ENCODE data around the gene EXT2. TPM values are rescaled to one million over a fixed set of nuclear protein-coding genes. Genes with fewer than 3 reads are reported as not detected.
A peak's percentile ranks its signal among the peaks of the same experiment; 100 is the strongest.

Gene EXT2
- total RNA-seq, 2 donors from 2014 or later, result 23.3 to 24.3 TPM

DNA sequence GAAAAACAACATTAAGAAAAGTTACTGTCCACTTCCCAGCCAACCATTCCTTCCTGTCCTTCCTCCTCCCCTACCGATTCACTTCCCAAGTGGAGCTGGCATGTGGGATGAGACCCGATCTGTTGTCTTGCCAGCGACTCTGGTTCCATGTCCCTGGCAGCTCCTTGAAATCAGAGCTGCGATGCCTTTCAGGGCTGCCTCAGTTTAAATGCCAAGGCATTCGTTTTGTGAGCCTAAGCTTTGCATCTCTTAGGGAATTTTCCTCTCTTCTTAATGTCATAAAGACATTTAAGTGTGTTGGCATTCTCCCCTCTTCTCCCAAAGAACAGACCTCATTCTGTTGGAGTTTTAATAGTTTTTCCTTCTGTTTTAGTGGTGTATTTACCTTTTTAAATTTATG lies 98.4 kb downstream of the EXT2 start:
- no peak for DNase-seq (ENCODE audit: low spot score in 2 of 2)
- Mint-ChIP-seq H3K36me3 (peaks cover 21 to 54% of the 10 kb centered on the region in 2 donors), H3K9me3 (peaks cover 3 to 5% of the 10 kb centered on the region in 2 donors), H3K27ac (peak overlapping the region; percentile 13 to 53)
- no peak for ATAC-seq

DNA sequence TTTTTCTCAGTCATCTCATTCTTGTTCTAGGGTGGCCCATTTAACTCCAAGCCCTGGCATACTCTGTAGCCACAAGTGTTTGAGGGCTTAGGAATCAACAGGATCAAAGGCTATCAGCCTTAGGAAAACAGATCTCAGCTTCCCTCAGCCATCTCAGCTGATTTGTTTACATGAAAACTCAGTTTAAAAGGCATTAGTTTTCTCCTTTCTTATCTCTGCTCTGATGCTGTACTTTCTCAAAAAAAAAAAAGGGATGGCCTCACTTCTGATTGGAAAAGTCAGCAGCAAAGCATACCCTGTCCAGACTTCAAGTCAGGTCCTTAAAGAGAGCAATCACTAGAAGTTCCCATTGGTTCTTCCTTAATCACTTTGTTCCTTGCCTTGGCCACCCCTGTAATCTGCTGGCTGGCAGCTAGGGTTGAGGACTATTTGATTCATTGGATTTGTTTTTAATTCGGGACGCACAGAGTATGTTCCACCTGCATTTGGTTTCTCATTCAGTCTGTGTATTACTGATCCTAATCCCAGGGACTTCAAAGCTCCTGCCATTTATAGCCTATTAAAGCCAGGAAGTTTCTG lies 102.8 kb downstream of the EXT2 start:
- no peak for DNase-seq (ENCODE audit: low spot score in 2 of 2)
- H3K36me3 Mint-ChIP-seq, result peaks cover 14 to 43% of the 10 kb centered on the region in 2 donors
- no peaks in the 10 kb centered on the region for H3K9me3 Mint-ChIP-seq
- no peak for ATAC-seq
- H3K27ac Mint-ChIP-seq, result no peak overlapping the region

DNA sequence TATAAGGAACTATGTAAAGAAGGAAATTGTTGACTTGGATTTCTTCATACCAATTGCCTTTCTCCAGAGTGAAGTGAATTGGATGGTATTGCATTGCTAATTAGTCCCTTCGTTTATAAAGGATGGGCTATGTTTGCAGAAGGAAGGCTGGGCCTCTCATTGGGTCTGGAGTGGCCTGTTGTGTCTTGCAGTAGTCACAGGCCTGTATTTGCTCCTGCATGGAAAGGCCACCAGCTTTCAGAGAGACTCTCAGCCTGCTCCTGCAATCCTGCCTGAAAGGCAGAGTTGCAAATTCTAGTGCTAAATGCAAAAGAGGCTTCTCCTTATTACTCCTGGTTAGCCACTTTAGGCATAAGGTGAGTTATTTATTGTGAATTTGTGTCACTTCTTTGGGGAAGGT lies 103.8 kb downstream of the EXT2 start:
- Mint-ChIP-seq H3K36me3 (peaks cover 7 to 35% of the 10 kb centered on the region in 2 donors), H3K27ac (no peak overlapping the region), H3K9me3 (no peaks in the 10 kb centered on the region)
- ATAC-seq (no peak), DNase-seq (ENCODE audit: low spot score in 2 of 2) (no peak)

DNA sequence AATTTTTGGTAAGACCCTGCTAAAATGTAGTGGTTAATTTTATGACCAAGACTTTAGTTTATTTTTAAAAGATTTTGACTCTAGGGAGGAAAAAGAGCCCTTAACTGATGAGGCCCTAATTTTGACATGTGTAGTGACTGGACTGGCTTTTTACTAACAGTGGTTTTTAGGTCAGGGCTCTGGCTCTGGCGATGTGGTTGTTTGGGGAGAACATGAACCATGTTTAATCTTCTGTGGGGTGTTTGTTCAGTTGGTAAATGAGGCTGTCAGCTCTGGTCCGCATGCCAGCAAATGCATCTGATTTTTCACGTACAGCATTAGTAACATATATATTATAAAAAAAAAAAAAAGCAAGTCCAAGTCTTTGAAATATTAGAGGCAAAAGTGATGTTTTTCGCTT lies 104.3 kb downstream of the EXT2 start:
- no peak for DNase-seq (ENCODE audit: low spot score in 2 of 2)
- Mint-ChIP-seq H3K9me3 (no peaks in the 10 kb centered on the region), H3K27ac (no peak overlapping the region), H3K36me3 (peaks cover 2 to 30% of the 10 kb centered on the region in 2 donors)
- ATAC-seq, result no peak

DNA sequence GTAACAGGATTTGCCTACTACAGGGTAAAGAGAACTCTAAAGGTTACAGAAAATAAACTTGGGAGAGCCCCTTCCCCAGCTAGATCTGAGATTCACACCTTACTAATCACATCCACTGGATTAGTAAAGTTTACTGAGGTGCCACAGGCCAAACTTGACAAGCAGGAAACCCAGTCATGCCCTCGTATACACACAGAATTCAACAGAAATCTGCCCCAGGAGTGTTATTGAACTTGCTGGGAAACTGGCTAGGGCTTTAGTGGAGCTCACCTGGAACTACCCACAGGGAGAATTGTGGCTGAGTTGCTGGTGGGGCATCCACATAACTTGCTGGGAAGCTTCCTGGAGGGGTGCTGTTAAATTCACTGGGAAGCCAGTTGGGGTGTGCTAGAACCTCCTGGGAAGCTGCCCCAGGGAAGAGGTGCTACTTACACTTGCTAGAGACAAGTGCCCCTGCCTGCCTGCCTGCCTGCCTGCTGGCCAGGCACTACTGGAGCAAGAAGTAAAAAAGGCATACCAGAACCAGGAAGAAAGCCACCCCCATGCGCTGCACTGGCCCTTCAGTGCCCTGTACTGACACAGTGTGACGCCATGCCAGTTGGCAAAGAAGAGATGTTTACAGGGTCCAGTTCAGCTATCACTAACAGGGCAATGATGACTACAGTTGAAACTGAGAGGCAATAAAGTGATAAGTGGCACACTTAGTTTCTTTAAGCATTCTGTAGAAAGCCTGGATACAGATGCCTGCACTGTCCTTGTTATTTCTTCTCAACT lies 108.0 kb downstream of the EXT2 start:
- H3K27ac Mint-ChIP-seq, result peak overlapping the region in 1 of 2 donors; percentile 47
- DNase-seq (ENCODE audit: low spot score in 2 of 2), result no peak
- no peaks in the 10 kb centered on the region for H3K9me3 Mint-ChIP-seq
- H3K36me3 Mint-ChIP-seq, result peaks cover 16 to 26% of the 10 kb centered on the region in 2 donors
- no peak for ATAC-seq

DNA sequence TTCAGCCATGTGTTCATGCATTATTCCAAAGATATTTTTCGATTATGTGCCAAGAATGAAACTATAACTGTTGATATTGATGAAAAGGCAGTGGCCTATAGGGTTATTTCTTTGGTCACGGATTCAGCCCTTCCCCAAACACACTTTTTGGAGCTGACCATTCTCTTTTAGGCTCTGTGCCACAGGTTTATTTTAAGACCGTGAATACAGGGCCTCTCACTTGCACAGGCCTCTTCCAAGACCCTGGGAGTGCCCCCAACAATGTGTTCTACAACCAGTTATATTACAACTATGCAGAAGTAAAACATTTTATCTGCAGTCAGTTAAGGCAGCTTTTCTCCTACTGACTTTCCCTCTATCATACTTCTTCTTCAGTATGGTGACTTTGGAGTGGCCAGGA lies 109.9 kb downstream of the EXT2 start:
- H3K27ac Mint-ChIP-seq, result no peak overlapping the region
- H3K9me3 Mint-ChIP-seq, result no peaks in the 10 kb centered on the region
- peaks cover 35 to 41% of the 10 kb centered on the region in 2 donors for H3K36me3 Mint-ChIP-seq
- no peak for DNase-seq (ENCODE audit: low spot score in 2 of 2)
- no peak for ATAC-seq

DNA sequence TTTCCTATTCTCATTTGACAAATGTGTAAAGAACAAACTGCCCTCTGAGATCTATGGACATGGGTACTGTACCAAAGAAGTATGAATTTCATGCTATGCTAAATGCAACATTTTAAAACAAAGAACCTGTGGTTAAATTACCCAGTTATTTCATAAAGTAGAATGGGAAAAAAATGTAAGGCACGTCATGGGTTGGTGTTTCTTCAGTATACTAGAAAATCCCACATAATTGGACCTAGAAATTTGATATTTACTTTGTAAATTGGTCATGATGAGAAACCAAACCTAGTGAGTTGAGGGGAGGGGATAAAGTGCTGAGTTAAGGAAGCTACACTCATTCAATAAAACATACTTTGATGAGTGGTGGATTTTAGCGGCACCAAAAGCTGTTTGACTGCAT lies 110.4 kb downstream of the EXT2 start:
- DNase-seq (ENCODE audit: low spot score in 2 of 2) (no peak), ATAC-seq (no peak)
- Mint-ChIP-seq H3K27ac (no peak overlapping the region), H3K36me3 (peaks cover 37 to 43% of the 10 kb centered on the region in 2 donors), H3K9me3 (no peaks in the 10 kb centered on the region)

DNA sequence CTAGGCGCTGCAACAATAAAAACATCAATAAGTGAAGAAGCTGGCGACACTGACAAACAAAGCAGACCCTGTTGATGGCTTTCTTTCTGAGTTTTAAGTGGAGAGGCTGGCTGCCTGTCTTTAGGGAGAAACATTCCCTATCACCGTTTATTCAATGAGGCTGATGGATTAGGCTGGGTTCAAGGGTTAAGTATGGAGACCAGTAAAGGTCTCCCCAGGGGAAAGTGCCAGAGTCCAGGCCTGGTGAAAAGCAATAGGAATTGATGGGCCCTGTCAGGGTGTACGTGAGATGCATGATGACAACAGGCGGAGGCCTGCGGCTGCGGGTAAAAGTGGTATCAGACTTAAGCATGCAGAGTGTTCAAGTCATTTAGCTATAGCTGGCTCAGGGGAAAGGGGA lies 111.8 kb downstream of the EXT2 start:
- ATAC-seq (no peak), DNase-seq (ENCODE audit: low spot score in 2 of 2) (no peak)
- Mint-ChIP-seq H3K27ac (no peak overlapping the region), H3K9me3 (peaks cover 6% of the 10 kb centered on the region in 2 donors), H3K36me3 (peaks cover 45 to 49% of the 10 kb centered on the region in 2 donors)

DNA sequence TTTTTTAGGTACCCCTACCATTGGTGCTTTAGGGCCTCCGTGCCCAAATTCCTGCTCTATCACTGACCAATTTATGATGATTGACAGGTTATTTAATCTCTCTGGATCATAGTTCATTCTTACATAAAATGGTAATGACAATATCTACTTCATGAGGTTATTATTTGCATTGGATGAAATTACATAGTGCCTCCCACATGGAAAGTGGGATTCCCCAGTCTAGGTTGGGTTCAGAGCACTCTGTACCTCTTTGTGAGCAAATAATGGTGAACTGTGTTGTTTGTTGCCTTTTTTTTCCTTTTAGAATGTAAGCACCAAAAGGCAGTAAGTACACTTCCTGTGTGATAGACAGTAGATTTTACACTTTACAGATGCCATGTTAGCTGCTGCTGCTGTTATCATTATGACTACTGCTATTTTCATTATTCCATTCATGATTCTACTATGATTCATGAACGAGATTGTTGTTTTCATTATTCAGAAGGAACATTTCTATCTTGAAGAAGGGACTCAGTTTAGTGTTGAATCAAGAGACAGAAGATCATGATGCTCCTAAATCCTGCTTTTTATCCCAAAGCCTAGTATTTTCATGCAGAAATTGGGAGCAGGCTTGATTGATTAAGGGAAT lies 113.6 kb downstream of the EXT2 start:
- ATAC-seq, result peak in 1 of 2 donors; percentile 69
- peaks cover 49 to 50% of the 10 kb centered on the region in 2 donors for H3K36me3 Mint-ChIP-seq
- no peak overlapping the region for H3K27ac Mint-ChIP-seq

DNA sequence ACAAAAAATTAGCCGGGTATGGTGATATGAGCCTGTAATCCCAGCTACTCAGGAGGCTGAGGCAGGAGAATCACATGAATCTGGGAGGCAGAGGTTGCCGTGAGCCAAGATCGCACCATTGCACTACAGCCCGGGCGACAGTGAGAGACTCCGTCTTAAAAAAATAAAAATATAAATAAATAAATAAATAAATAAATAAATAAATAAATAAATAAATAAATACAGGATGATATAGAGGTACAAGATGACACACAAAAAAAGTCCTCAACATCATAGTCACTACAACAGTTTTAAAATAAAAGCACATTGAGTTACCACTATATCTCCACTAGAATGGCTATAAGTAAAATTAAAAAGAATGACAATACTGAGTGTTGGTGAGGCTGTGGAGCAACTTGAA lies 116.7 kb downstream of the EXT2 start:
- peaks cover 43 to 48% of the 10 kb centered on the region in 2 donors for H3K36me3 Mint-ChIP-seq
- no peak overlapping the region for H3K27ac Mint-ChIP-seq
- H3K9me3 Mint-ChIP-seq, result peaks cover 6% of the 10 kb centered on the region in 2 donors
- DNase-seq (ENCODE audit: low spot score in 2 of 2), result no peak
- ATAC-seq, result no peak

More for the DNA sequence above, 113.6 kb downstream of the EXT2 start:
- no peak for DNase-seq (ENCODE audit: low spot score in 2 of 2)
- peaks cover 6% of the 10 kb centered on the region in 2 donors for H3K9me3 Mint-ChIP-seq

DNA sequence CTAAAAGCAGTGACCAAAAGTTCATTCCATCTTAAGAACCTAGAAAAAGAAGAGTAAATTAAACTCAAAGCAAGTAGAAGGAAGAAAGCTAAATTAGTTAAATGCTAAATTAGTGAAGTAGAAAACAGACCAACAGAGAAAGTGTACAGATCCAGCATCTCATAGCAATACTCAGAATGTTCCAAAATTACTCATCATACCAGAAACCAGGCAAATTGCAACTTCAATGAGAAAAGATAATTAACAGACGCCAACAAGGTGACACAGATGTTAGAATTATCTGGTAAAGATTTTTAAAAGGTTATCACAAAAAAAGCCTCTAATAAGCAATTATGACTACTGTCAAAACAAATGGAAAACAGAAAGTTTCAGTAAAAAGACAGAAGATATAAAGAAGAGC lies 117.7 kb downstream of the EXT2 start:
- ATAC-seq (peak in 1 of 2 donors; percentile 66), DNase-seq (ENCODE audit: low spot score in 2 of 2) (no peak)
- Mint-ChIP-seq H3K27ac (no peak overlapping the region), H3K9me3 (peaks cover 6% of the 10 kb centered on the region in 2 donors), H3K36me3 (peaks cover 36 to 44% of the 10 kb centered on the region in 2 donors)

DNA sequence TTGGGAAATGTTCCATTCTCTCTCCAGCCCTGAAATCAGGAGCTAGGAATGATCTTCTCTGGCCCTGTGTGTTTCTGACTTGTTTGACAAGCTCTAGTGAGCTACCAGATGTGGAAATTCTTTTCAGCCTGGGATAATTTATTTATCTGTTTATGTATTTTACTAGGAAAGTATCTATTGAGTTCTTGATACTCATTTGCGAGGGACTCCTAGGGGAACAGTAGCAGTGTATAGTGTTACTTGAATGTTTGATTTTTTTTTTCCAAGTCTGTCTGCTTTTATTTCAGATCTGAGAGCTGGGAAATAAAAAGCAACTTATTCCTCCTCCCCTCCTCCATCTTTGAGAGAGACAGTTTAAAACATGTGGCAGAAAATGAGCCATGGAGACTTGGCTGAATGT lies 122.0 kb downstream of the EXT2 start:
- no peak for ATAC-seq
- H3K9me3 Mint-ChIP-seq, result no peaks in the 10 kb centered on the region
- no peak for DNase-seq (ENCODE audit: low spot score in 2 of 2)
- H3K27ac Mint-ChIP-seq, result no peak overlapping the region
- H3K36me3 Mint-ChIP-seq, result peaks cover 11 to 29% of the 10 kb centered on the region in 2 donors

DNA sequence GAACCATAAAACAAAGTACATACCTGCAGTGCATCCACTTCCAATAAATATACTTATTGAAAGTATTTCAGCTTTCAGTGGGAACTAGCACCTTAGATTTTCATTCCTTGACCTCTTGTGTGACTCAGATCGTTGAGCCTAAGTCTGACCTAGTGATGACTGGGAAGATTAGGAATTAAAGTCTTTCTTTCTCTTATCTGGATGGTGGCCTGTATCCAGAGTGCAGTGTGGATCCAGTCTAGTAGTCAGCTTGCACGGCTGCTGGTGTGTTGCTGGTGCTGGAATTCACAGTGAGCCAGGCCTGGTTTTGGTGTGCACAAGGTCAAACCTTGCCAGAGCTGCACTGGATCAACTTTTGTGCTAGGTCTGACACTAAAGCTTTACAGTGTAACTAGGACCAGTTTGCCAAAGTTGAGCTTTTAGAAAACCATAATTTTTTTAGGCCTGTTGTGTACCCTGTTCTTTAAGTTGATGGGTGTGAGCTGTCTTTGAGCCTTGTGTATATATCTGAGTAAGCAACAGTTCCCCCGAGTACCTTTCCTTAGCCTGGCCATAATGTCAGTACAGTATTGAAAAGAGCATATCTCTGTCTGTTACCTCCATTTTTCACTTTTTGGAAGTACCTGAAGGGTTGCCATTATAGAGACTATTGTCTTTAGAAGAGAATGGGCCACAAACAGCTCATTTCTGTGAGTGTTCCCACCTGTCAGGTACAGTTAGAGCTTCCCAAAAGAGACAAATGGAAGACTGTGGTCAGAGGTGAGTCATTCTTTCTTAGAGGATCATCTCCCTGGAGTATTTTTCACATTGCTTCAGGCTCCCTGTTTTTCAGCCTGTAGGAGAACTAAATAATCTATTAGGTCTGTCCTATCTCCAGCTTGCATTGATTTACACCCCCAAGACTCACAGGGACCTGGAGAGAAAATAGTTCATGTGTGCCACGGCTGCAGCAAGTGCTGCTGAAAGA lies 124.6 kb downstream of the EXT2 start:
- no peak for DNase-seq (ENCODE audit: low spot score in 2 of 2)
- Mint-ChIP-seq H3K9me3 (no peaks in the 10 kb centered on the region), H3K36me3 (peaks cover 11 to 23% of the 10 kb centered on the region in 2 donors), H3K27ac (no peak overlapping the region)
- no peak for ATAC-seq

DNA sequence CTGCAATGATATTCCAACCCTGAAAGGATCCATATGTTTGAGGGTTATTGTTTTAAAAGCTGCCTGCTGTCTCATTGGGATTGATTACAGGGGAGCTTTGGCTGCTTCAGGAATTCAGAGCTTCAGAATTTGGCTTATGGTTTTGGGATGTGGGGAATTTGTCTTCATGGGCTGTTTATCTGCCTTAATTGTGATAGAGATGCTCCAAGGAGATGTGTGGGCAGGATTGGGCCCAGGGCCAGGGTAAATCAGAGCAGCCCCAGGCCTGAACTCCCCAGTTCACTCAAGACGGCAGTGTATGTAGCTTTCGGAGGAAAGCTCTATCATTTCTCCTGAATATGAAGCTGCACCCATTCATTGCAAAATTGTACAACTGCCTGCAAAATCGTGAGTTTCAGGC lies 126.0 kb downstream of the EXT2 start:
- Mint-ChIP-seq H3K27ac (no peak overlapping the region), H3K9me3 (no peaks in the 10 kb centered on the region), H3K36me3 (peaks cover 11 to 18% of the 10 kb centered on the region in 2 donors)
- ATAC-seq, result no peak
- DNase-seq (ENCODE audit: low spot score in 2 of 2), result no peak

DNA sequence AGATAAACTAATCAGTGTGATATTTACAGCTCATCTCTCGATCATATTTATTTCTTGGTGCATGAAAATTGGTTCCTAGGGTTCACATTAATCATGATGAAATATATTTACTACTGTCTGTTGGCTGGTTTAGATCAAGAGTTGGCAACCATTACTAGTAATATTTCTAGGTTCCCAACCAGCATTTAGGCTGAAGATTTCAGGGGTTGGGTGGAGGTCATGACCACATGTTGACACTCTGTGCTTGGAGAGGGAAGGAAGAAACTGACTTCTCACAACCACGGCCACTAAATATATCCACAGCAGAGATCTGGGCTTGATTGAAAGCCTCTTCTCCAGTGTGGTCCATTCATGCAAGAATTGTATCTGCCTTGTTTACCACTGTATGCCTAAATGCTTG lies 126.5 kb downstream of the EXT2 start:
- peaks cover 11 to 13% of the 10 kb centered on the region in 2 donors for H3K36me3 Mint-ChIP-seq
- H3K9me3 Mint-ChIP-seq, result no peaks in the 10 kb centered on the region
- DNase-seq (ENCODE audit: low spot score in 2 of 2) (no peak), ATAC-seq (no peak)
- no peak overlapping the region for H3K27ac Mint-ChIP-seq

DNA sequence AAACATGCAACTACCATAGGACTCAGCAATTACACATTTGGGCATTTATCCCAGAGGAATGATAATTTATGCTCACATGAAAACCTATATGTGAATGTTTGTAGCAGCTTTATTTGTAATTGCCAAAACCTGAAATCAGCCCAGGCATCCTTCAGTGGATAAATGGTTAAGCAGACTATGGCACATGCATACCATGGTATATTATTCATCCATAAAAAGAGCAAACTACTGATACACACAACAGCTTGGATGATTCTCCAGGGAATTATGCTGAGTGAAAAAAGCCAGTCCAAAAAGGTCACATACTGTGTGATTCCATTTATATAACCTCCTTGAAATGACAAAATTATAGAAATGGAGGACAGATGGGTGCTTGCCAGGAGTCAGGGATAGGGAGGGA lies 127.8 kb downstream of the EXT2 start:
- ATAC-seq (no peak), DNase-seq (ENCODE audit: low spot score in 2 of 2) (no peak)
- no peaks in the 10 kb centered on the region for H3K9me3 Mint-ChIP-seq
- H3K36me3 Mint-ChIP-seq, result peaks cover 11 to 13% of the 10 kb centered on the region in 2 donors
- H3K27ac Mint-ChIP-seq, result no peak overlapping the region

Measured in activated naive CD4-positive, alpha-beta T cell treated with anti-CD3 and anti-CD28 coated beads, Interleukin-2, amount 50 U/mL, for 72 hours (primary cell).